ENCODE measurements around the gene AGPAT1. TPM values are rescaled to one million over a fixed set of nuclear protein-coding genes. Genes with fewer than 3 reads are reported as not detected.
"Not testable (repeated sequence)": the region's sequence is repeated elsewhere in the genome, so short reads cannot be mapped to it uniquely, and the experiment has no call there.

The AGPAT1 gene
- total RNA-seq, 1 donor from 2014 or later = 65.0 TPM

DNA sequence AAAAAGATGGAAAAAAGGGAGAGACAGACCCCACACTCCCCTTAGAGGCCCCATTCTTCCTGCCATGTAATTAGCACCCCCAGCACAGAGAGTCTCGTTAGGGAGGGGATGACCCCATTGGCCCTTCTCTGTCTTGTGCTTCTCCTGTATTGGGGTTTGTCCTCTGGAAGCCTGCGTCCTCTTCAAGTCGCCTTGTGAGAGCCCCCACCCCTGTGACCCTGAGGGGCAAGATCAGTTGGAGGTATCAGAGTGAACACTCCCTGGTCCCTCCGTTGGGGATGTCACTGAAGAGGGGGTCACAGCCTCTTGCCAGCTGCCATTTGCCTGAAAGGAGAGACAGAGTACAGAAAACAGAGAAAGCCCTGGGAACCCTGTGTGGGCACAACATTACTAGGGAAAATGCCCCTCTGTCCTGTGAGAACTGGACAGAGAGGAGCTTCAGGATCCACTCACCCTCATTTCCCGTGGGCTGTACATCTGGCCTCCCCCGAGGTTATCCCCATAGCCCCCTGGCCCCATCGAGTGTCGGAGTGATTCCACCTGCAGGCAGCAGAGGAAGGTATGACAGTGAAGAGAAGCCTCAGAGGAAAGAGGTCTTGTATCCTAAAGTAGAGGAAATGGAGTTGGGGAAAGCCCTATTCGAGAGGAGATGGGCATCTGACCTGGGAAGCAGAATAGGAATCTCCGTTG lies 10.4 kb upstream of the AGPAT1 start:
- DNase-seq (ENCODE audit: low spot score) = not testable (repeated sequence)

DNA sequence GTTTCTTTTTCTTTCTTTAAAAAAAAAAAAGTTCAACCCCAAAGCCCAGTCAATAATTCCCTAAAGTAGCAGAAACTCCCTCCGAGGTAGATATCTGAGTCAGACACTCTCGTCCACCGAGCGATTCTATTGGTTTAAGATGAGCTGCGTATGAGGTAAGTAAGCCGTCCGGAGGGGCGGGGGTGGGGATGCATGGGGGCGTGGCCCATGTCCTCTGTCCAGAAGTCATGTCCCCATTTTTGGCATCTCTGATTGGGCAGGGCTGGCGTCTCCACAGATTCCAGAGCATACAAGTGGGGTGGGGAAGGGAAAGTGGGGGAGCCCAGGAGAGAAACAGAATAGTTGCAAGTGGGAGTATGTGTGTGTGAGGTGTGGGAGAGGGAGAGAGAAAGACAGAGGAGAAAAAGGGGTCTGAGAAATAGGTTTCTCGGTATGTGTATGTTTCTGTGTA lies 9.8 kb upstream of the AGPAT1 start:
- DNase-seq (ENCODE audit: low spot score) = peak; percentile 81

DNA sequence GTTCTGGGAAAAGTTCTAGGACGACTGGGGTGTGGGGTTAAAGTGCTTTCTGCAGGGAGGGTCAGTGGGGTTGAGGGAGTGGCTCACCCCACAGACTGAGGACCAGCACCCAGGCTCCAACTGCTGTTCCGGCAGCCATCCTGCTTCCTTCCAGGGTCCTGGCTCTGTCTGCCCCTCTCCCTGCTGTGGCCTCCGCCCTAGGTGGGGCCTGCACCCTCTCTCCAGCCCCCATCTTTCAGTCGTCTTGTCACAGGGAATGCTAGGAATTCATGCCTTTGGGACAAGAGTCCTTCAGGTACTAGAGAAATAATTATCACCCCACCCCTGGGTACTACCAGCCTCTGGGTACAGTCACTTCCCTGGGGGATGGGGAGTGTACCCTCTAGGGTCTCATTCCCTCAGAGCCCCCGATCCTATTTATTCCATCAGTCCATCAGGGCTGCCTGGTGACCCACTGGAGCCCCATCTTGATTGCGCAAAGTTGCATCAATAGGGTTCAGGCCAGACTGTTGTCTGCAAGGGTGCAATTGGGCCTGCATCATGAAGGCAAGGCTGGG lies 8.3 kb upstream of the AGPAT1 start, which contains the start of gene AGER:
Gene AGER (minus strand): TSS at position 170 of the 557 bp plus-strand sequence. CDS start 31 bp downstream, at position 139.
- no peak for DNase-seq (ENCODE audit: low spot score)

DNA sequence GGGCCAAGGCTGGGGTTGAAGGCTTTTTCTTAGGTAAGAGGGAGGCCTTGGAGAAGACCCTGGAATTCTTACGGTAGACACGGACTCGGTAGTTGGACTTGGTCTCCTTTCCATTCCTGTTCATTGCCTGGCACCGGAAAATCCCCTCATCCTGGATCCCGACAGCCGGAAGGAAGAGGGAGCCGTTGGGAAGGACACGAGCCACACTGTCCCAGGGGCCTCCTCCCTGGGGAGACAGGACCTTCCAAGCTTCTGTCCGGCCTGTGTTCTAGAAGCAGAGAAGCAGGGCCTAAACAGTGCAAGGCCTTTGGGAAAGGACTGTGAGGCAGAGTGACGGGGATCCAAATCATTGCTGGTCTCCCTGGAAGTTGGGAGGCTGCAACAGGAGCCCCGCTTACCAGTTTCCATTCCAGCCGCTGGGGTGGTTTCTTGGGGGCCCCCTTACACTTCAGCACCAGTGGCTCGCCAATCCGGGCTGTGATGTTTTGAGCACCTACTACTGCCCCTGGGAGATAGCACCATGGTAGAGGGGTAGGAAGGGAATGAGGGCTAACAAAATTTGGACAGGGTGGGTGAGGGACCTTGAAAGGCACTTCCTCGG lies 7.7 kb upstream of the AGPAT1 start:
- DNase-seq (ENCODE audit: low spot score) = no peak

DNA sequence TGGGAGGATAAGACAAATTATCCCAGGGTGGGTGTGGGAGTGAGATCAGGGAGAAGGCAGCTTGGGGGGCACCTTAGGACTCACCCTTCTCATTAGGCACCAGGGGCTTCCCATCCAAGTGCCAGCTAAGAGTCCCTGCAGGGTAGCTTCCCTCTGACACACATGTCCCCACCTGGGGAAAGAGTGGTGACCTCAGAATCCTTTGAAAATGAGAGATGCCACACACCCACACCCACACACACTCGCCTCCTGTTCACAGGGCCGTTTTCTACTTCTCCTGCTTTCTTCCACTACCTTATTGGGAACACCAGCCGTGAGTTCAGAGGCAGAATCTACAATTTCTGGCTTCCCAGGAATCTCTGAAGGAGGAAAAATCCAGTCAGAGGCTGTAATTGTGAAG lies 7.1 kb upstream of the AGPAT1 start:
- DNase-seq (ENCODE audit: low spot score) = no peak

DNA sequence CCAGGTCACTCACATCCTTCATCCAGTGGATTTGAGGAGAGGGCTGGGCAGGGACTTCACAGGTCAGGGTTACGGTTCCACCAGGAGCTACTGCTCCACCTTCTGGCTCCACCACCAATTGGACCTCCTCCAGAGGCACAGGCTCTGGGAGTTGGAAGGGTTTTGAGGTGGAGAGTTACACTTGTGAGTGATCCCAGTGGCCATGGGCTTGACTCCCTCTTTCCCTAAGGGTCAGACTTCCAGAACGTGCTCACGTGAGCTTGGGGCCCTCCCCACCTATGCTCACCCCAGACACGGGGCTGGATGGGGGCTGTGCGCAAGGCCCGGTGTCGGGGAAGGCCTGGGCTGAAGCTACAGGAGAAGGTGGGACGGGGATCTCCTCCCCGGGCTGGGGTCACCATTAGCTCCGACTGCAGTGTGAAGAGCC lies 6.7 kb upstream of the AGPAT1 start:
- DNase-seq (ENCODE audit: low spot score) = no peak

DNA sequence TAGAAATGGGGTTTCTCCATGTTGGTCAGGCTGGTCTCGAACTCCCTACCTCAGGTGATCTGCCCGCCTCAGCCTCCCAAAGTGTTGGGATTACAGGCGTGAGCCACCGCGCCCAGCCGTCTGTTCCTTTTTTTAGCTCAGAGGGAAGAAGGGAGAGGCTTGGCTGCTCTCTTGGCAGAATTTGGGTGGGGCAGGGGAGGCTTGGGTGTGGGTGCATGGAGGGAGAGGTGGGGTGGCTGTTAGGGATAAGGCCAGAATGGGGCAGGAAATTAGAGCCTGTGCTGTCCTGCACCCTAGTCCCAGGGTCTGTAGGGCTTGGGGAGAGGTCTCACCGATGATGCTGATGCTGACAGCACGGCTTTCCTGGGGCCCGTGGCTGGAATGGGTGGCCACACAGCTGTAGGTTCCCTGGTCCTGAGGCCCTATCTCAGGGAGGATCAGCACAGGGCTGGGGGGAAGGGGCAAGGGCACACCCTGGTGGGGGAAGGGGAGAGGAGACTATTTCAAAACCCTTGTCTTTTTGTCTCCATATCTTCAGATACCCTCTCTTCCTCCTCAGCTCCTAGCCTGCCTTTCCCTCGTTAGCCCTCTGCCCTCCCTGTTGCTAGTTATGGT lies 6.1 kb upstream of the AGPAT1 start:
- no peak for DNase-seq (ENCODE audit: low spot score)

DNA sequence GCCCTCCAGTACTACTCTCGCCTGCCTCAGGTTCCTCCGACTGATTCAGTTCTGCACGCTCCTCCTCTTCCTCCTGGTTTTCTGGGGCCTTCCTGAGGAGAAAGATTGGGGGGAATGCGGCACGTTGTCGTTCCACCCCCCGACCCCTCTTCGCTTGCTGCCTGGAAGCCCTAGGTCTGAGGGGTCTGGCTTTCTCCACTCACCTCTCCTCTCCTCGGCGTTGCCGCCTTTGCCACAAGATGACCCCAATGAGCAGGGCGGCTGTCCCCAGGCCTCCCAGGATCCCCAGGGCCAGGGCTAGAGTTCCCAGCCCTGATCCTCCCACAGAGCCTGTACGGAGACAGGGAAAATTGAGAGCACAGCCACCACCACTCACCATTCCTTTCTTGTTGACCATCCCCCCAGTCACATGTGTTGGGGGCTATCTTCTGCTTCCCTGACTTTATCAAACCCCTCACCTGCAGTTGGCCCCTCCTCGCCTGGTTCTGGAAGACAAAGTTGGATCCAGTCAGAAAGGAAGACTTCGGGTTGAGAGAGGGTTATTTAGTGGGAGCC lies 5.3 kb upstream of the AGPAT1 start:
- DNase-seq (ENCODE audit: low spot score) = no peak

DNA sequence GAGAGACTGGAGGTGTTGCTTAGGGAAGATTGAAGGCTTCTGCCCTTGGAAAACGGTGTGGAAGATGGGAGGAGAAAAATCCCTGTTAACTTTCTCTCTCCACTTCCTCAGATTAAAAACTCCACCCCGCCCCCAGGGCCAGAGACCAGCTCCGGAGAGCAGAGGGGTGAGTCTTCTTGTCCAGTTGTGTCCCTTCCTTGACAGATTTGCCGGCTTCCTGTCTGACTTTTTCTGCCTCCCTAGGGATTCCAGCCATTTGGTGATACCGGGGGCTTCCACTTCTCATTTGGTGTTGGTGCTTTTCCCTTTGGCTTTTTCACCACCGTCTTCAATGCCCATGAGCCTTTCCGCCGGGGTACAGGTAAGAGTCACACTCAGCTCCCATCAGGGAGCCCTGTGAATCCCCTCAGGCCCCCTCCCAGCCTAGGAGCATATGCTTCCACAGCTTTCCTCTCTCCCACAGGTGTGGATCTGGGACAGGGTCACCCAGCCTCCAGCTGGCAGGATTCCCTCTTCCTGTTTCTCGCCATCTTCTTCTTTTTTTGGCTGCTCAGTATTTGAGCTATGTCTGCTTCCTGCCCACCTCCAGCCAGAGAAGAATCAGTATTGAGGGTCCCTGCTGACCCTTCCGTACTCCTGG lies 4.0 kb upstream of the AGPAT1 start:
- no peak for DNase-seq (ENCODE audit: low spot score)

DNA sequence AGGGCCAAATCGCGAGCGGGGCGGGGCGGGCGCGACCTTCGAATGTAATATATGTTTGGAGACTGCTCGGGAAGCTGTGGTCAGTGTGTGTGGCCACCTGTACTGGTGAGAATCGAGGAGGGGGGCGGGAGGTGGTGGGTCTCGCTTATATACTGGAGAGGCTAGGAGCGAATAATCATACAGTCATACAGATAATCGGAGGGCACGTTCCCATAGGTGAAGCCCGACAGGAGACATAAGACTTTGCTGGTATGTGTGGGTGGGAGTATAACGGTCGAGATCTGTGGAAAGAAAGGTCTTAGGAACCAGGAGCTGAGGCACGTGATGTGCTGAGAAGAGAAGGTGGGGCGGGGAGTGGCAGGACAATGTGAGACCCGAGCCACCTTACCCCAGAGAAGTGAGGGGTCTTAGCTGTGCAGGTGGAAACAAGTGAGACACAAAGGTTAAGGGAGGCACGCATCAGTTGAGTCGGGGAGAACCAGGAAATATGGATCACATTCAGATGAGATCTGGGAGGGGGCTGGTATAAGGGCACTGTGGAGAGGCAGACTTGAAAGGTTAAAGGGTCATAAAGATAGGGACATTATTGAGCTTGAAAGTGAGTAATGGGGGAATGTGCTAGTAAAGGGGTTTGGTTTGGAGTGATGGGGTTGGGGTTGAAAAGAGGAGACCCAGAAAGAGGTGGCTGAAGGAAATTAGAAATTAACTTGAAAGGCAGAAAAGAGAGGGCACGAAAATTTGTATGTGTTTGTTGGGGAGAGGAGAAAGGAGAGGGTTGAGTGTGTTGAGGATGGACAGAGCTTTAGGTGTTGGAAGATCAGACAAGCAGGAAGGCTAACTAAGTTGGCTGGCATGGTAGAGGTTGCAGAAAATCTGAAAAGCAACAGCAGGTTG lies 2.9 kb upstream of the AGPAT1 start:
- no peak for DNase-seq (ENCODE audit: low spot score)

DNA sequence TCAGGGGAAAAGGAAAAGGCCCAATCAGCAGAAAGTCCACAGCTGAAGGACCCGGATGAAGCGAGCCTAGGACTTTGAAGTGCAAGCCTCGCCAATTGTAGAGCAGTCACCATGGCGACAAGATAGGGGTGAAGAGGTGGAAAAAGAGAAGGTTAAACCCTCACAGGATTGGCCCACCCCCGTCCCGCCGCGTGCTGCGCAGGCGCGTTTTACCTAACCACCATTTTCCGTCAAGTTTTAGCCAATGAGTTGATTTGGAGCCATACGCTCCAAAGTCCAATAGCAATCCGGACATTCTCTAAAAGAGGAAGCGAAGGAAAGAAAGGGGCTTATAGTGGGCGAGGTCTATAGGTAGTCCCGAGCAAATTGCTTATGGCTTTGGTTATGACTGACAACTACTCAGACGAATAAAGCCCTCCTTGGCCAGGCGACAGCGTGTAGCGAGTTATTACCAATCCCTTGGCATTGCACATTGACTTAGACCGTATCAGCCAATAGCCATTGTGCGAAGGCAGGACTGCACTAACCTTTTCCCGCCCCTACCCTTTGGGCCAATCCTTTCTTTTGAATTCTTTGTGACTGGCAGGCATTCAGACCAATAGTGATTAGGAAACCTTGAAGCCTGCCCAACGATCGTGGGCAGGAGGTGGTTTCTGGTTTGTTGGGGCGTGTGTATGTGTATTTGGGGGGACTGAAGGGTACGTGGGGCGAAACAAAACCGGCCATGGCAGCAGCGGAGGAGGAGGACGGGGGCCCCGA lies 2.1 kb upstream of the AGPAT1 start, which contains the start of gene RNF5:
Gene RNF5 (plus strand): TSS at position 618 of the 759 bp plus-strand sequence. CDS start 107 bp downstream, at position 725.
- peak; percentile 98 for DNase-seq (ENCODE audit: low spot score)

DNA sequence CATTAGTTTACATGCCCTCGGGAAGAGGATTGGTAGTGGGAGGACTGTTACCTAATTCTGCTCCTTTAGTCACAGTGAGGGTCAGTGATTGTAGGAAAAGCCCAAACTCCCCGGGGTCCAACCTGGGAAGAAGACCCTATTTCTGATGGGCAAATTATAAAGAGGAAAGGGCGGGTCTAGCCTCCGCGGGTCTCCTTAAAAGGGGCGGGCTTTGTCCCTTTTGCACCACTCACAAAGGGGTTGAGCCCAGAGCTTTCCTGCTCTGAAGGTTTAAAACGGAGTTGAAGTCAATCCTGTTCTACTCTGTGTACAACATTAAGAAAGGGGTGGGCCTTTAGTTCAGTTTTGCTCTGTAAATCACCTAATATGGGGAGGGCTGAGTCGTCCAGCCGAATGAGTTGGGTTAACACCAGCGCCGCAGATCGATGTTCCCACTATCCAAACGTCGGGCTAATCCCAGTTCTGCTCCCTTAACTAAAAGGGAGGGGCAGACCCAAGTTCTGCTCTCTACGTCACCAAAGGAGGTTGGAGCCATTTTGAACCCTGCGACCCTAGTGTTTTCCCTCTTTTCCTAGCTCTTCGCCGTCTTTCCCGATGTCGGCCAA lies 1.4 kb upstream of the AGPAT1 start:
- DNase-seq (ENCODE audit: low spot score) = no peak

DNA sequence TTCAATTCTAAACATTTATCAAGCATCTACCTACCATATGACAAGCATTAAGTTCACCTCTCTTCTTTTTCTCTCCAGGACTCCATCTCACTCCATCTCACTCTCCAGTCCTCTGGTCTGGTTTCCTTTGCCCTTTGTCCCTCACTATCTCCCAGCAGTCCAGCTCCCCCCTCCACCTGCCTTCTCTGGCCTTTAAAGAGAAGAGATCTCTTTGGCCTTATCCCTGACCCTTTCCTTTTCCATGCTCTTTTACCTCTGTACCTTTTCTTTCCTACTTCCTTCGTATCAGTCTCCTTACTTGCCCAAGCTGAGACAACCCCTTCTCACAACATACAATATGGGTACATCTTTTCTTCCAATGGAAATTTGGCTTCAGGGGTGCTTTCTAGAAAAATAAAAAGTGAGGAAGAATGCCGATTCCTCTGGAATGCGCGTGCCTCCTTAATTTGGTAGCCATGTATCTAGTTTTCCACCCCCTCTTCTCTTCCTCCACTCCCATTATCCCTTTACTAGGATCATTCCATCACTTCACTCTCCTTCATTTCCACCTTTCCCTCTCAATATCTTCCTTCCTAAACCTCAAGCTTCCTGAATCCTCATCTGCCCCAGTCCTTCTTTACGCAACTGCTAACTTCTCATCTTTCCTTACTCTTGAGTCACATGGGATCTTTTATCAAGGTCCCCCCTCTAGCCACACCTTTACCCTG lies 745 bp upstream of the AGPAT1 start:
- no peak for DNase-seq (ENCODE audit: low spot score)

DNA sequence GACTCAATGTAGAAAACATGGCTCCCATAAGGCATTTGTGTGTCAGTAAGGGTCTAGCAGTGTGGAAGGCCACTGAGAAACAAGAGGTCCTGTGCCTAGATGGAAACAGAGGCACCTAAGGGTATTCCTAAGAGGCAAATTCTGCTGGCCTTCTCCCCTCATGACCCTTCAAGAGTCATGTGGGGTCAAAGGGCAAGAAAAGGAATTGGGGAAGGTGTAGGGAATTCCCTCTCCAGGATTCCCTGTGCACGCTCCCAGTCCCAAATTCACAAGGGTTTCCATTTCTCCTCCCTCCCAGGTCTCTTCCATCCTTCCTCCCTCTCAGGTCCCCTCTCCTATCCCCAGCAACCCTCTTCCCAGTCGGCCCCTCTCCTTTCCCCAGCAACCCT lies 568 bp downstream of the AGPAT1 start:
- DNase-seq (ENCODE audit: low spot score) = no peak

DNA sequence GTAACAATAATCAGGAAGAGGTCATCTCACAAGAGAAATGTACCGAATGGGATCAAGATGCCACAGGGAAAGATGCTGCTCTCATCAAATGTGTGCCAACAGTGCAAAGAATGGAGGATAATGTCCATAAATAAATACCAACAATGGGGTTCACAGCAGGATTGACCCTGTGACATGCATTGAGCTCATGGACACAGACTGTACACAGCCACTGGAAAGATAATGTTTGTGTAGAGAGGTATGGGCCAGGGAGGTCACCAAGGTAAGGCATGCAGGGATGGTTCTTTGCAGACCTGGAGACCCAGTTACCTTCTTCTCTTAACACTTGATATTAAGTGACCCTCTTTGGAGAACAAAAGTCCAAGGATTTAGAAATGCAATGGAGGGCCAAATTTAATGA lies 1.5 kb downstream of the AGPAT1 start:
- DNase-seq (ENCODE audit: low spot score) = no peak

DNA sequence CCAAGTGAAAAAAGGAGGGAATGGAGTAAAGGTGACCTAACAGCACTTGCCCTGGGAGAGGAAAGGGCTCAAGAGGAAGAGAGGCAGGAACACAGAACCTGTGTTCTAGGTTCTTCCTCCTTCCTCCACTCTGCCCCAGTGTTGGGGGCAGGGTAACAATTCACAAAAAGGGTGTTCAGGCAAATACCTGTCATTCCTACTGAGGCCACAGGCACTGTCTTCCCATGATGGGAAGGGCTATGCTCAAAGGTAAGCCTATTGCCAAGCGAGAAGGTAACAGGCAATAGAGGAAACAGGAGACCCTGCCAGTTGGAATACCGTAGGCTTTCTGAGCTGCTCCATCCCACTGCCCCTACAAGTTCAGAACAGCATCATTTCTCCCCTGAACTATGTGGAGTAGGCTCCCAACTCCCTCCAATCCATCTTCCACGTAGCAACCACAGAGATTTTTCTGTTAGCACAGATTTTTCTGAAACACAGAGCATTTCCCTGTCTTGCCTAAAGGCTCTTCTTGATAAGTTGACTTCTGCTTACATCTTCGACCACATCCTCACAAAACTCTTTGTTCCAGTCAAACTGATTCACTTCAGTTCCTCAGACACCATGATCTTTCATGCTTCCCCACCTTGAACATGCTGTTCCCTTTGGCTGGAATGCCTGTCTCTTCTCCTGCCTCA lies 2.7 kb downstream of the AGPAT1 start:
- no peak for DNase-seq (ENCODE audit: low spot score)

DNA sequence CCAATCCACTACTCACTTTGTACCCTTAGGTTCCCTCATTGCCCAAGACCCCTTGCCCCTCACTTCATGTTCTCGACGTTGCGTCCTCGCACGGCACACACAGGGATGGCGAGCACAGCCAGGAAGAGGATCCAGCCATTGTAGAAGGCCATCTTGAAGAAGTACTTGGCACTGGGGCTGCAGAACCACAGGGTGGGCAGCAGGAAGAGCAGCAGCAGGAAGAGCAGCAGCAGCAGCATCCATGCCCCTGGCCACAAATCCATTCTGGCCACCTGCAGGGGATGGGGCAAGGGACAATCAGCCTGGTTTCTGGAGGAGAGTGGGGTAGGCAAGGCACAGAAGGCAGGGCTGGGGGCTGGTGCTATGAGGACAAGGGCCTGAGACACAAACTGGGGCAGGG lies 4.7 kb downstream of the AGPAT1 start:
- no peak for DNase-seq (ENCODE audit: low spot score)

DNA sequence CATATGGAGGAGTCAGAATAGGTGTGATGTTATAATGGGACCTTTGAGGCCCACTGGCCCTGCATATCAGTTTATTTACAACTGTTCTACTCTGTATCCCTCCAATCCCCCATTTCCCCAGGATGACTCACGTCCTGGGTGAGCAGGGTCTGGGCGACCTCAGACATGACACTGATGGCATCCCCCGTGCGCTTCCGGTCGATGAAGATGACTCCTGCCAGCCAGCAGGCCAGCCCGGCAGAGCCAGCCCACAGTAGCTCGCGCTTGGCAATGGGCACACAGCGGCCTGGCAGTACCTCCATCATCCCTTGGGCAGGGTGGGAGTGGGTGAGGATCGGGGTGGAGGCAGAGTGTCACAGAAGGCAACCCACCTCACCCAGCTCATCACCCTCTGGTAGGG lies 5.6 kb downstream of the AGPAT1 start:
- no peak for DNase-seq (ENCODE audit: low spot score)

All from ureter (tissue), 1 donor.